Caco-2 (cell line): ENCODE data around the gene UBE2B. TPM values are rescaled to one million over a fixed set of nuclear protein-coding genes. Genes with fewer than 3 reads are reported as not detected.

Source experiments
- BruUV-seq: library from RNA; stranded (reverse); fragments of 400-500 nt; replicated peaks from 2 replicates; lab custom pipeline; 2021; lab: Mats Ljungman, UMichigan
- CTCF ChIA-PET: fragments of 300-600 bp; sonication (Branson Sonifier 250); formaldehyde crosslinking; loops from one replicate; lab custom pipeline; 2022; ENCODE audit warnings: antibody characterized with exemption; lab: Charles Lee
- POLR2A ChIA-PET: fragments of 300-600 bp; sonication (Branson Sonifier 250); formaldehyde crosslinking; loops from one replicate; lab custom pipeline; 2022; ENCODE audit warnings: antibody characterized with exemption; lab: Charles Lee
- DNase-seq, 2 experiments: peaks; one replicate each; pipeline versions ENCODE4 v3.0.0 to v3.0.0-alpha.2; 2020 to 2022
- H3K27me3 ChIP-seq: replicated peaks from 2 replicates; pipeline ENCODE4 v1.6.0; 2011; ENCODE audit warnings: low read length; ENCODE audit not compliant: control insufficient read depth, insufficient read depth
- H3K36me3 ChIP-seq: 2 replicates; pipeline ENCODE4 v1.5.1; 2011; ENCODE audit warnings: low read length; ENCODE audit not compliant: control insufficient read depth, insufficient read depth
- H3K4me1 ChIP-seq: fragments of 250-450 bp; sonication (Bioruptor Pico); 2 replicates; pipeline ENCODE4 v1.5.1; 2020; ENCODE audit warnings: mild to moderate bottlenecking
- H3K4me3 ChIP-seq: 2 replicates; pipeline ENCODE4 v1.5.1; 2011; ENCODE audit warnings: low read depth, mild to moderate bottlenecking, control low read depth, low read length
- H3K9me3 ChIP-seq: fragments of 250-450 bp; sonication (Bioruptor Pico); 2 replicates; pipeline ENCODE4 v1.5.1; 2020; ENCODE audit warnings: mild to moderate bottlenecking, moderate library complexity
- H3K27ac Mint-ChIP-seq: one replicate; pipeline ENCODE4 v1.8.0; 2022; ENCODE audit warnings: mixed read lengths; ENCODE audit not compliant: unreplicated experiment
- H3K27me3 Mint-ChIP-seq: one replicate; pipeline ENCODE4 v1.8.0; 2022; ENCODE audit warnings: mixed read lengths; ENCODE audit not compliant: insufficient read depth, unreplicated experiment
- H3K36me3 Mint-ChIP-seq: one replicate; pipeline ENCODE4 v1.8.0; 2022; ENCODE audit warnings: mild to moderate bottlenecking, mixed read lengths; ENCODE audit not compliant: insufficient read depth, unreplicated experiment
- H3K4me1 Mint-ChIP-seq: one replicate; pipeline ENCODE4 v1.8.0; 2022; ENCODE audit warnings: low read depth, mixed read lengths; ENCODE audit not compliant: unreplicated experiment
- H3K4me3 Mint-ChIP-seq: one replicate; pipeline ENCODE4 v1.8.0; 2022; ENCODE audit warnings: mild to moderate bottlenecking, moderate library complexity, mixed read lengths; ENCODE audit not compliant: unreplicated experiment
- H3K9me3 Mint-ChIP-seq: one replicate; pipeline ENCODE4 v1.8.0; 2022; ENCODE audit warnings: mixed read lengths; ENCODE audit not compliant: unreplicated experiment
- intact Hi-C: fragments of 100-400 bp; cut with micrococcal nuclease; formaldehyde crosslinking; loops from one replicate; pipeline ENCODE4 v1.10.0; 2022; ENCODE audit not compliant: unreplicated experiment
- total RNA-seq: library from RNA; stranded (reverse); gene quantifications from 2 replicates; pipeline ENCODE4 v1.2.3, GENCODE V29; 2022
- TF ChIP-seq, protein P1 (sequence below), 2 experiments: fragments of 200-600 bp in 1 of 2; IDR thresholded peaks; 1 replicate in 1 of 2; 2 replicates in 1 of 2; pipeline versions ENCODE4 v1.5.1 to v1.8.0; 2011 to 2022; ENCODE audit warnings: antibody characterized with exemption in 1 of 2, control low read depth in 1 of 2, inconsistent platforms in 1 of 2, low read depth in 1 of 2, low read length in 1 of 2, mild to moderate bottlenecking in 1 of 2, moderate library complexity in 1 of 2; ENCODE audit not compliant: insufficient read depth in 1 of 2, severe bottlenecking in 1 of 2, unreplicated experiment in 1 of 2

UBE2B gene
- total RNA-seq, 1 experiment from 2014 or later, result 78.9 TPM

DNA sequence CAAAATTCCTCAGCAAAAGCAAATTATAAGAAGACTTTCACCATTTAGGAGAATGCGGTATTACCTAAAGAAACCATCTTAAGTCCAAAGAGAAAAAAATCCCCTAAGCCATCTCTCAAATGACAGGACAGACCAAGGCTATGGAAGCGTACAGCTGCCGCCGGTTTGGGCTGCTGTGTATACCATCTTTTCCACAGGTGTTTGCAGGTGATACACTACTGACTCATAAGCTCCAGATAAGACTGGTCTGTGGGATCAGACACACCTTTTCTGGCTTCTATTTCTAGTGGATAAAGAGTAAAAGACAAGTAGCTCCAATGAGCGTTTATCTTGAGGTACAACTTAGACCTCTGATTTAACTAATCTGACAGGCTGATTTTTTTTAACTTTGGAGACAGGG, 32.6 kb downstream of the UBE2B start:
- POLR2A ChIA-PET, result interaction anchor here (0.8 kb wide), 1 partner anchor 103 kb away, joined by 4 read pairs; no protein-coding TSS in a partner anchor
- no peak for DNase-seq

DNA sequence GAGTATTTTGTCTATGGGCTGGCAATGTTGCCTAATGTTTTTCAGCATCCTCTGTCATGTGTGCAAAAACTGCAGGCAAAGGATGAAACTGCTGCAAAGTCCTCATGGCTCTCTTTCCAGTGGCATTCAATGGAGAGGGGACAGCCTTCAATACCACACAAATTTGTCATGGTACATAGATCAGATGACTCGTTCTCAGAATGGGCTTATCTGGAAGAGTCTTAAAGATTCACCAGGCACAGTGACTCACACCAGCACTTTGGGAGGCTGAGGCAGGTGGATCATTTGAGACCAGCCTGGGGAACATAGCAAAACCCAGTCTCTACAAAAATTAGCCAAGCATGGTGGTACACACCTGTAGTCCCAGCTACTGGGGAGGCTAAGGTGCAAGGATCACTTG, 35.0 kb downstream of the UBE2B start:
- Mint-ChIP-seq H3K27ac (no peak overlapping the region), H3K27me3 (no peaks in the 10 kb centered on the region), H3K9me3 (no peaks in the 10 kb centered on the region), H3K4me3 (no peak overlapping the region), H3K4me1 (no peaks in the 10 kb centered on the region), H3K36me3 (peaks cover 51% of the 10 kb centered on the region)
- DNase-seq, result no peak
- no peak overlapping the region for H3K4me3 ChIP-seq
- no TSS peak for BruUV-seq
- TF ChIP-seq, protein P1, sequence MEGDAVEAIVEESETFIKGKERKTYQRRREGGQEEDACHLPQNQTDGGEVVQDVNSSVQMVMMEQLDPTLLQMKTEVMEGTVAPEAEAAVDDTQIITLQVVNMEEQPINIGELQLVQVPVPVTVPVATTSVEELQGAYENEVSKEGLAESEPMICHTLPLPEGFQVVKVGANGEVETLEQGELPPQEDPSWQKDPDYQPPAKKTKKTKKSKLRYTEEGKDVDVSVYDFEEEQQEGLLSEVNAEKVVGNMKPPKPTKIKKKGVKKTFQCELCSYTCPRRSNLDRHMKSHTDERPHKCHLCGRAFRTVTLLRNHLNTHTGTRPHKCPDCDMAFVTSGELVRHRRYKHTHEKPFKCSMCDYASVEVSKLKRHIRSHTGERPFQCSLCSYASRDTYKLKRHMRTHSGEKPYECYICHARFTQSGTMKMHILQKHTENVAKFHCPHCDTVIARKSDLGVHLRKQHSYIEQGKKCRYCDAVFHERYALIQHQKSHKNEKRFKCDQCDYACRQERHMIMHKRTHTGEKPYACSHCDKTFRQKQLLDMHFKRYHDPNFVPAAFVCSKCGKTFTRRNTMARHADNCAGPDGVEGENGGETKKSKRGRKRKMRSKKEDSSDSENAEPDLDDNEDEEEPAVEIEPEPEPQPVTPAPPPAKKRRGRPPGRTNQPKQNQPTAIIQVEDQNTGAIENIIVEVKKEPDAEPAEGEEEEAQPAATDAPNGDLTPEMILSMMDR (IDR thresholded peaks at IDR 0.05; ENCODE audit: insufficient read depth in 1 of 2, low read depth in 1 of 2, low read length in 1 of 2, severe bottlenecking in 1 of 2, unreplicated experiment in 1 of 2), result no peak
- peaks cover 6% of the 10 kb centered on the region for H3K4me1 ChIP-seq
- CTCF ChIA-PET, result no interaction called here
- POLR2A ChIA-PET, result no interaction called here
- intact Hi-C loops, result no loop called here
- no peaks in the 10 kb centered on the region for H3K27me3 ChIP-seq
- peaks cover 1% of the 10 kb centered on the region; the same call in 1 of the 2 replicates for H3K36me3 ChIP-seq
- no peaks in the 10 kb centered on the region for H3K9me3 ChIP-seq

More for the DNA sequence above, 32.6 kb downstream of the UBE2B start:
- Mint-ChIP-seq H3K4me3 (no peak overlapping the region), H3K4me1 (no peaks in the 10 kb centered on the region), H3K9me3 (no peaks in the 10 kb centered on the region), H3K27me3 (no peaks in the 10 kb centered on the region), H3K36me3 (peaks cover 50% of the 10 kb centered on the region), H3K27ac (no peak overlapping the region)
- intact Hi-C loops, result no loop called here
- H3K4me1 ChIP-seq, result no peaks in the 10 kb centered on the region
- H3K9me3 ChIP-seq, result no peaks in the 10 kb centered on the region
- H3K36me3 ChIP-seq, result no peaks in the 10 kb centered on the region
- no peaks in the 10 kb centered on the region for H3K27me3 ChIP-seq
- TF ChIP-seq, protein P1 (IDR thresholded peaks at IDR 0.05; ENCODE audit: insufficient read depth in 1 of 2, low read depth in 1 of 2, low read length in 1 of 2, severe bottlenecking in 1 of 2, unreplicated experiment in 1 of 2), result no peak
- H3K4me3 ChIP-seq, result no peak overlapping the region
- BruUV-seq, result no TSS peak
- CTCF ChIA-PET, result no interaction called here

DNA sequence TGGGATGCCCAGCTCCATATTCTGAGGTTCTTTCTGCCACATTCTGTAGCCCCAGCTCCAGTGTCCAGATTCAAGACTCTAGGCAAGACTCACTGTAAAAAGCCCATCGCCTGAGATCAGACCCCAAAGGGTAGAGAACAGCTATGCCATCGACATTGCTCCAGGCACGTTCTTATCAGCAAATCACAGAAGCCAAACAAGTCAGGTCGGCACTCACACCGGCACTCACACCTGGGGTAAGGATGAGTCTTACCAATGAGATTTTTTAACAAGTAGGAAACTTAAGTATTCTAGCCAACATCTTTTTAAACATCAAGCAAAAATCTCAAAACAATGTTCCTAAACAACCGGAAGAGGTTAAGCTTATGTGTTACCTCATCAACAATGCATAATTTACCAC, 38.0 kb downstream of the UBE2B start:
- intact Hi-C loops, result no loop called here
- Histone ChIP-seq H3K36me3 (peaks cover 1% of the 10 kb centered on the region; the same call in 1 of the 2 replicates), H3K4me1 (peaks cover 23% of the 10 kb centered on the region), H3K9me3 (no peaks in the 10 kb centered on the region), H3K27me3 (no peaks in the 10 kb centered on the region), H3K4me3 (no peak overlapping the region)
- H3K27me3 Mint-ChIP-seq, result no peaks in the 10 kb centered on the region
- no peak overlapping the region for H3K4me3 Mint-ChIP-seq
- H3K27ac Mint-ChIP-seq, result no peak overlapping the region
- H3K36me3 Mint-ChIP-seq, result peaks cover 43% of the 10 kb centered on the region
- DNase-seq, result no peak
- TSS peak; percentile 1 for BruUV-seq
- H3K9me3 Mint-ChIP-seq, result no peaks in the 10 kb centered on the region
- CTCF ChIA-PET, result interaction anchor here (0.7 kb wide), 1 partner anchor 118 kb away, joined by 3 read pairs; no protein-coding TSS in a partner anchor
- peaks cover 9% of the 10 kb centered on the region for H3K4me1 Mint-ChIP-seq
- TF ChIP-seq, protein P1 (IDR thresholded peaks at IDR 0.05; ENCODE audit: insufficient read depth in 1 of 2, low read depth in 1 of 2, low read length in 1 of 2, severe bottlenecking in 1 of 2, unreplicated experiment in 1 of 2), result no peak
- POLR2A ChIA-PET, result no interaction called here
